HG03469 (cell line): ENCODE measurements around the gene ATXN7L1.

Experiments
- ATAC-seq: cut with Tn5 transposase; IDR thresholded peaks from one replicate; pipeline ENCODE4 v1.9.1; 2021; ENCODE audit warnings: mild to moderate bottlenecking, moderate library complexity, moderate number of reproducible peaks; ENCODE audit not compliant: unreplicated experiment

Gene ATXN7L1

GRCh38 chr7:105680505-105681187, 195.8 kb downstream of the ATXN7L1 start:
- ATAC-seq = no peak

GRCh38 chr7:105678811-105679495, 197.4 kb downstream of the ATXN7L1 start:
- no peak for ATAC-seq

- ATAC-seq = no peak
Observed at GRCh38 chr7:105677817-105678573, 198.4 kb downstream of the ATXN7L1 start.

GRCh38 chr7:105677410-105677730, 199.0 kb downstream of the ATXN7L1 start:
- no peak for ATAC-seq

- no peak for ATAC-seq
Observed at GRCh38 chr7:105675934-105676371, 200.4 kb downstream of the ATXN7L1 start.

- no peak for ATAC-seq
Observed at GRCh38 chr7:105674200-105674920, 202.0 kb downstream of the ATXN7L1 start.

GRCh38 chr7:105673367-105674084, 202.9 kb downstream of the ATXN7L1 start:
- no peak for ATAC-seq

GRCh38 chr7:105672801-105673200, 203.6 kb downstream of the ATXN7L1 start:
- no peak for ATAC-seq

- ATAC-seq = no peak
Observed at GRCh38 chr7:105666324-105666723, 210.1 kb downstream of the ATXN7L1 start.

GRCh38 chr7:105665684-105666083, 210.7 kb downstream of the ATXN7L1 start:
- no peak for ATAC-seq

GRCh38 chr7:105664816-105665525, 211.4 kb downstream of the ATXN7L1 start:
- ATAC-seq = no peak

GRCh38 chr7:105662998-105663397, 213.4 kb downstream of the ATXN7L1 start:
- no peak for ATAC-seq

GRCh38 chr7:105661625-105662024, 214.8 kb downstream of the ATXN7L1 start:
- no peak for ATAC-seq

GRCh38 chr7:105656922-105657521, 219.4 kb downstream of the ATXN7L1 start:
- ATAC-seq = no peak

- ATAC-seq = no peak
Observed at GRCh38 chr7:105655500-105656380, 220.7 kb downstream of the ATXN7L1 start.

- no peak for ATAC-seq
Observed at GRCh38 chr7:105655067-105655466, 221.3 kb downstream of the ATXN7L1 start.

GRCh38 chr7:105654095-105654686, 222.2 kb downstream of the ATXN7L1 start:
- no peak for ATAC-seq

- ATAC-seq = no peak
Observed at GRCh38 chr7:105653441-105654005, 222.9 kb downstream of the ATXN7L1 start.
